Breast epithelium (tissue), 3 donors: ENCODE data around the gene POLR1G.

Experiments
- CTCF ChIP-seq, 3 donors: fragments of 450-650 bp; IDR thresholded peaks; one replicate each; pipeline ENCODE4 v1.5.1; 2016 to 2017; ENCODE audit warnings: antibody characterized with exemption in 3 of 3, mild to moderate bottlenecking in 3 of 3, moderate library complexity in 3 of 3
- POLR2A ChIP-seq: fragments of 450-650 bp; IDR thresholded peaks from one replicate; pipeline ENCODE4 v1.6.1; 2016; ENCODE audit warnings: antibody characterized with exemption, mild to moderate bottlenecking, moderate library complexity
- POLR2AphosphoS5 ChIP-seq, 3 donors: sonication (generic); formaldehyde crosslinking; IDR thresholded peaks; one replicate each; pipeline ENCODE4 v1.6.1; 2017; ENCODE audit warnings: antibody characterized with exemption in 3 of 3

- TF ChIP-seq CTCF (IDR thresholded peaks at IDR 0.05): no peak
- no peak for TF ChIP-seq POLR2AphosphoS5 (IDR thresholded peaks at IDR 0.05)
- no peak for TF ChIP-seq POLR2A
These were observed 33.8 kb downstream of the POLR1G start for GRCh38 chr19:45440259-45440638.
